ENCODE measurements around the gene FKBP1C.

DNA sequence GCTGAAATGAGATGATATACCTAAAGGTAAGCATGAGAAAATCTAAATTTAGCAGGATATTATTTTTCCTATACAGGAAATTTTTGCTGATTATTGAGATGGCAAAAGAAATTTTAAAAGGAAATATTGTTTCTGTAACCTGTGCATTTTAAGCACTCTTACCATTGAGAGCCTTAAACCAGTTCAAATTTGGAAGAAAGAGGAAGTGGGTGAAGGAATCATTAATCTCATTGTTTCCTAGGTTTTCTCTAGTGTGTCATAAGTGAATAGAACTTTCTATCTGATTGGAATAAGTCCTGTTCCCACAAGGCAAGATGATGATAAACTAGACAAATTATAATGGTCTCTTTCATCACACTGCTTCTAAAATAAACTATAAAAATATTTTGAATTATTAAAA, 22.4 kb upstream of the FKBP1C start:
- TF ChIP-seq CTCF (IDR thresholded peaks at IDR 0.05) (no peak), POLR2A (IDR thresholded peaks at IDR 0.05; ENCODE audit: low read length) (no peak), JUNB (IDR thresholded peaks at IDR 0.05) (no peak), ESRRA (IDR thresholded peaks at IDR 0.05; ENCODE audit: borderline replicate concordance, low read length) (no peak), KDM5A (IDR thresholded peaks at IDR 0.05) (no peak), BCL3 (IDR thresholded peaks at IDR 0.05) (no peak), SREBF2 (IDR thresholded peaks at IDR 0.05) (no peak), REST (IDR thresholded peaks at IDR 0.05) (no peak), RAD21 (conservative IDR thresholded peaks at IDR 0.05 in 1 of 2, IDR thresholded peaks at IDR 0.05 in 1 of 2) (no peak), CHD2 (IDR thresholded peaks at IDR 0.05; ENCODE audit: low read length, partially characterized antibody) (no peak), FOSL2 (IDR thresholded peaks at IDR 0.05) (no peak), FOSL2 (CRISPR knock-in tag; IDR thresholded peaks at IDR 0.05) (no peak), ZSCAN20 (CRISPR knock-in tag; IDR thresholded peaks at IDR 0.05) (no peak)

Measured in A549 (cell line).